ENCODE data around the gene SNAPC2.
"Not testable (repeated sequence)": the region's sequence is repeated elsewhere in the genome, so short reads cannot be mapped to it uniquely, and the experiment has no call there.

Gene SNAPC2

GRCh38 chr19:7921302-7921966, 1.3 kb downstream of the SNAPC2 start:
- DNase-seq (ENCODE audit: low spot score) (no peak), FAIRE-seq (no peak)

GRCh38 chr19:7921967-7922835, 2.1 kb downstream of the SNAPC2 start:
- no peak for FAIRE-seq

DNA sequence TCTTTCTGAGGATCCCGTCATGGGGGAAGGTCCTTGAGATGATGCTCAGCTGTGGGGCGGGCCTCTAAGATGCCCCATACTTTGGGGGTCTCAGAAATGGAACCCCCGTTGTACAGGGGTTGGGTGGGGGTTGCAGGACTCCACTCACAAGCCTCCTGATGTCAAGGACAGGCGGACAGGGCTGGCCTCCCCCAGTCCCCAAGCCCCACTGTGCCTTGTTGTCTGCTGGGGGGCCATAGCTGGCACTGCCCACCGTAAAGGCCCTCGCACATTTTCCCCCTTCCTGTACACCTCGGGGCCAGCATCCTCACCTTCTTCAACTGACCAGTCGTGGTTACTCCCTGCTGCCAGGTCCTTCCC, 2.7 kb downstream of the SNAPC2 start:
- DNase-seq (ENCODE audit: low spot score) (no peak), FAIRE-seq (no peak)

More at GRCh38 chr19:7921967-7922835, 2.1 kb downstream of the SNAPC2 start:
- DNase-seq (ENCODE audit: low spot score), result no peak

GRCh38 chr19:7923295-7924191, 3.4 kb downstream of the SNAPC2 start:
- FAIRE-seq (no peak), DNase-seq (ENCODE audit: low spot score) (no peak)

DNA sequence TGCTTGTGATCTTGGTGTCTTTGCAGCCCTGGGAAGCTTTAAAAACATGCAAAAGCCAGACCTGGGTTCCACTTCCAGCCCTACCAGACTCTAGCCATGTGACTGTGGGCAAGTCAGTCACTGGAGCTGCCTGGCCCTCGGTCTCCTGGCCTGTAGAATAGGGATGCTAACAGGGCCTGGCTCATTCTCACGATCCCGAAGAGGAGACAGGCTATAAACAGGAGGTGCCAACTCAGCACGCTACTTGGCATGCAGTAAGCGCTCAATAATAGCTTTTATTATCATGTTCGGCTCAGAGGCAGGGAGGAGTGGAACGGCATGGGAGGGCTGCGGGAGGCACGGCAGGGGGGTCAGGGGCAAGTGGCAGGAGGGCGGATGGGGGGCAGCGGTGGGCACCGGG, 4.1 kb downstream of the SNAPC2 start:
- no peak for FAIRE-seq
- DNase-seq (ENCODE audit: low spot score), result no peak

DNA sequence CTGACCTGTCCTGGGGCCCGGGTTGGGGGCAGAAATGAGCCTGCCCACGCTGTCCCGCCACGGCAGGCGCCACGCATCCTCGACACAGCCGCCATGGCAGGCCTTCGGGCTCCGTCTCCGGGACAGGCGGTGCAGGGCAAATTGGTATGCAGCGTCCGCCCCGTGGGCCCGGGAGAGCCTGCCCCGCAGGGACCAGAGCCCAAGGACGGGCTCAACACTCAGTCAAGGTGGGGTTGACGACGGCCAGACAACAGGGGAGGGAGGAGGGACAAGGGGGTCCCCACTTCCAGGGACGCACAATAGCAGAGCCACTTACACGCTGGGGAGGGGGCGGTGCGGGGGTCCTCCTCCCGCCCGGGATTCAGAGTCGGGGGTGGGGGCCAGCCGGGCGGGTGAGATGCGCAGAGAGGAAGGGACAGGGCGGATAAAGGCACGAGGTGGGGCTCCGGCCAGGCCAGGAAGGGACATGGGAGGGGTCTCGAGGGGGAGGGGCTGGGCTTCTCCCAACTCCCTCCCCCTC, 4.6 kb downstream of the SNAPC2 start:
- FAIRE-seq, result no peak
- no peak for DNase-seq (ENCODE audit: low spot score)

DNA sequence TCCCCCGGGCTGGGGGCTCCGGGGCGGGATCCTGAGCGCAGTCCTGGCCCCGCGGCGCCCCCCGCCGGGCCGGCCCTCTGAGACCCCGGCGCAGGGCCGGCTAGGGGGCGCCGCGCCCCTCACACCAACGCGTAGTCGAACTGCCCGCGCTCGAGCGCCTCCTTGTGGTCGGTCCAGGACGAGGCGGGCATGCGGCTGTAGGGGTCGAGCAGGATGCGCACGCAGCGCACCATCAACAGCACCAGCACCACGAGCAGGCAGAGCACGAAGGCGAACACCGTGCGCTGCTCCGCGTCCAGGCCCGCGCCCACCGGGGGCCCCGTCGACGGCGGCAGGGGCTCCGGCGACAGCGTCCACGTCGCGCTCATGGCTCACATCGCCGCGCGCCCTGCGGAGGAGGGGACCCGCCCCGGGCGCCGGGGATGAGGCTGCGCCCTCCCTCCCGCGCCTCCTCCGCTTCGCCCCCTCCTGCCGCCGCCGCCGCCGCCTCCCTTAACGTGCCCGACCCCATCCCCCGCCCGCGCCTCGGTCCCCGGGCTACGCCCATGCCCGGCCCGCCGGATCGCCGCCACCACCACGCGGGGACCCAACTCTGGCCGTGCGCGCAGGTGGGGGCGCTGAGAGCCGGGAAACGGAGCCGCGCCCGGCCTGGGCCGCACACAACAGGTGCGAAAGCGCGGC, 5.2 kb downstream of the SNAPC2 start:
- FAIRE-seq (no peak), DNase-seq (ENCODE audit: low spot score) (peak; percentile 56)

DNA sequence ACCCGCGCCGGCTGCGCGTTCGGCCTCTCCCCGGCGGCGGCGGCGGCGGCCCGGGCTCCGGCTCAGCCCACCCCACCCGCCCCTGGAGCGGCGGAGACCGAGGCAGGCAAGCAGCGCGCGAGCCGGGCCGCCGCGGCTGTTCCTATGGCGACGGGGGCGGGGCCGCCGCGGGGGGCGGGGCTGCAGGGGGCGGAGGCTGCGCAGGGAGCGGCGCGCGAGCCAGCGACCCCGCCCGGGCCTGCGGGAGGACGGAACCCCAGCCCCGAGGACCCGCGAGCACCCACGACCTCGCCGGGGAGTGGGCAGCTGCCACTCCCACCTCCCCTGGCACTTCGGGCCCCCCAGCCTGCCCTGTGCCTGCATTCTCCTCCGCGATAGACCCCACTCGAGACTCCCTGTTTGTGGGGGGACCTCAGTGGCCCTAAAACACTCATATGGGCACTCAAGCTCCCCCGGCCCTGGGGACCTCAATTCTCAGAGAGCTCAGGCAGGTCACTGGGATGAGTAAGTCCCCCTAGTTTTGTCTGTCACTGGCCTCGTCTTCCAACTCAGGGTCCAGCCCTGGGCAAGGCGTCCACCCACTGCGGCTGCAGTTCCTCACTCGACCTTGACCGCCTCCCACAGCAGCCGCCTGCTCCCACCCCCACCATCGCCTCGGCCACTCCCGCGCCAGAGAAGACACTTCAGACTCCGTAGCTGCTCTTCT, 6.0 kb downstream of the SNAPC2 start, which contains the start of gene CTXN1:
Gene CTXN1, minus strand, starts transcription at position 115 of the 706 bp plus-strand sequence. CDS start 597 bp downstream, outside the sequence.
- DNase-seq (ENCODE audit: low spot score) (peak; percentile 32), FAIRE-seq (no peak)

GRCh38 chr19:7926727-7927604, 6.8 kb downstream of the SNAPC2 start:
- no peak for FAIRE-seq
- DNase-seq (ENCODE audit: low spot score), result no peak

DNA sequence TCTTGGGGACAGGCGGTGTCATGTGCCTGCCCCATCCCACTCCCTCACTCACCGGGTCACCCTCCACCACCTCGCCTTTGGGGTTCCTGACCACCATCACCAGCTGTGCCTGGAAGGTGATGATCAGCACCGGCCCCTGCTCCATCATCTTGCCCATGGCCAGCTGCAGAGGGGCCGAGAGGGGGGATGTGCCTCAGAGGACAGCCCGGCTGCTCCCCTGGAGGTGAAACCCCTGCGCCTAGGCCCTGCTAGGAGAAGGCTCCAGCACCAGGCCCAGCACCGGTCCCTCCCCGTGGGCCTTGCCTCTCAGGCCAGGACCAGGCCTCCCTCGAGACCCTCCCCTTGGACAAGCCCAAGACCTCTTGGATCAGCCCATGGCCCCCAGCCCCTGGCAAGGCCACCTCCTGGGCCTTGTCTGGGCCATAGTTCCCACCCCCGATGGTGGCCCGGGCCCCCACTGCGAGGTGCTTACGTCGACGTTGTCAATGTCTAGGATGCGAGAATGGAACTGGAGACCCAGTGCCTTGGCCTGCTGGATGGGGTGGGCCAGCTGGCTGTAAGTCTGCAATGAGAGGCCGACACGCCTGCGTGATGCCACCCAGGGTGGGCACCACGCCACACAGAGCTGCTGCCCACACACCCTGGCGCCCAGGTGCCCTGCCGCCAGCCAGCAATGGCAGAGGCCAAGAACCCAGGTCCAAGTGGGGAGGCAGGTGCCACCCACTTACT, 7.6 kb downstream of the SNAPC2 start:
- no peak for DNase-seq (ENCODE audit: low spot score)
- FAIRE-seq, result no peak

- no peak for FAIRE-seq
- DNase-seq (ENCODE audit: low spot score), result no peak
These were observed 8.2 kb downstream of the SNAPC2 start for GRCh38 chr19:7928334-7928706.

GRCh38 chr19:7928741-7929701, 8.9 kb downstream of the SNAPC2 start:
- FAIRE-seq (peak; percentile 53), DNase-seq (ENCODE audit: low spot score) (peak; percentile 53)

DNA sequence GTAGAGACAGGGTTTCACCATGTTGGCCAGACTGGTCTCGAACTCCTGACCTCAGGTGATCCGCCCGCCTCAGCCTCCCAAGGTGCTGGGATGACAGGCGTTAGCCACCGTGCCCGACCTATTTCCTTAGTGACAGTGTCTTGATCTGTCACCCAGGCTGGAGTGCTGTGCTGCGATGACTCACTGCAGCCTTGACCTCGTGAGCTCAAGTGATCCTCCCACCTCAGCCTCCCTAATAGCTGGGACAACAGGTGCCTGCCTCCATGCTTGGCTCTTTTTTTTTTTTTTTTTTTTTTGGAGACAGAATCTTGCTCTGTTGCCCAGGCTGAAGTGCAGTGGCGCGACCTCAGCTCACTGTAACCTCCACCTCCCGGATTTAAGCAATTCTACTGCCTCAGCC, 9.9 kb downstream of the SNAPC2 start:
- not testable (repeated sequence) for FAIRE-seq
- DNase-seq (ENCODE audit: low spot score), result peak; percentile 34

DNA sequence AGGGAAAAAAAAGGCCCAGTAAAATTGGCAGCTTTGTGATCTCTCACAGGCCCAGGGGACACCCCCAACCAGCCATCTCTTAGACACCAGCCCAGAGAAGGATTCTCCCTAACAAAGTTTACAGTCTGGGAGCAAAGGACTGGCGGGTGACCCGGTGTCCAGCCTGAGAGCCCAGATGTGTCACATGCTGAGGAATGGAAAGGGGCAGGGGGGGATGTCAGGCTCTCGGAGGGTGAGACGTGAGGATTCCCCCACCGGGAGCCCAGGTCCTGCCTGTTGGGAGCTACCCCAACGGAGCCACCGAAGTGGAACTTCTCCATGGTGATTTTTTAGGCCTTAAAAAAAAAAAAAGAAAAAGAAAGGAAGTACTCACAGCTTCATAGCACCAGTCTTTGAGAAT, 10.6 kb downstream of the SNAPC2 start:
- DNase-seq (ENCODE audit: low spot score) (no peak), FAIRE-seq (no peak)

DNA sequence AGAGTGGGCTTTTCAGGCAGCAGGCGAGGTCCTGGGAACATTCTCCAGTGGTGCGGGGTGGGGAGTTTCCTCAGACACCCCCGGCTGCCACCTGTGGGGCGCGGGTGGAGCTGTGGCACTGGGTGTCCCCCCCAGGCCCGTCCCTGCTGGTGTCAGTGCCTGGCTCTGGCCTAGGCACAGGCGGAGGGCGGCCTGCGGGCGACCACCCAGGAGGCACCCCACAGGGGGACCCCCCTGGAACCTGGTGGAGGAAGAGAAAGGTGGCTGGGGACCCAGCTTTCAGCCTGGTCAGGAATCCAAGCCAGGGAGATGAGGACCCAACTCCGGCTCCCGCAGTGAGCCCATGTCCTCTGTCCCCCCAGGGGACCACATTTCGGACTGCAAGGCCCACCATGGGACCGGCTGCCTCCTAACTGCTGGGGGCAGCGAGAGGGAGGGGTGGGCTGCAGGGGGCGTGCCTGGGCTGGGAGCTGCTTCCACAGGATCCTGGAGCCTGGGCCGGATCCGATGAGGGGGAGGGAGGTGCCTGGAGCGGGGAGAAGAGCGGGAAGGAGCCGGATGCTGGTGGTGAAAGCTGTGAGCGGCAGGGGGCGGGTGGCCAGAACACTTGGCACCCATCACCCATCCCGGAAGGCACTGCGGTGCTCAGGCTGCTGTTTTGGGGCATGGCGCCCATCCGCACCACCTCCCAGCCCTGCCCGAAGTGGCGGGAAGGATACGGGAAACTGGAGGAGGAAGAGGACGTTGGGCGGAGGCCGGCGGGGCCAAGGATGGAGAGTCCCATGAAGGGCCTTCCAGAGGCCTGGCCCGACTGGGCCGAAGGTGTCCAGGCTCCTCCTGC, 11.3 kb downstream of the SNAPC2 start:
- DNase-seq (ENCODE audit: low spot score), result no peak

DNA sequence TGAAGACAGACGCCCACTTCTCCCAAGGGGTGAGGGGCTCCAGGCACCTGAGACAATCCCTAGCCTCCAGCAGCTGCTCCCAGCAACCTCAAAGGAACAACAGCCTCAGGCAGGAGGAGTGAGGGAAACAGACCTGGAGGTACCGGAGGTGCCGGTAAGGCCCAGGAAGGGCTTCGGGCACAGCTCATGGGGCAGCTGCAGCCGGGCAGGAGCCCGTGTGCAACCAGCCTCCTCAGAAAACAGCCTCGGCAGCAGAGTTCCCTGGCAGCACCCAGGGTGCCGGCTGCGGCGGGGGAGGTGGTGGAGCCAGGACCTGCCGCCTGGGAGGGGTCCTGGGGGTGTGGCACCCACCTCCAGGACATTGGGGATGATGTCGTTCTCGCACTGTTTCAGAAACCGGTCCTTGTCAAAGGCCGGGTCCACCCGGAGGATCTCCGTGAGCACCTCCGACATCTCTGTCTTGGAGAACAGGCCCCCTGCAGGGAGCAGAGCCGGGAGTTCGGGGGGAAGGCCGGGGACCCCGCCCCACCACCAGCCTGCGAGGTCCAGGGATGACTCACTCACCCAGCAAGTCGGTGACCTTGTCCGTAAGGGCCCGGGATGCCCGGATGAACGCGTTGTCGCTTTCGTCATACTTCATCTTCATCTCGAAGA, 12.3 kb downstream of the SNAPC2 start:
- FAIRE-seq, result no peak

More for the DNA sequence above, 11.3 kb downstream of the SNAPC2 start:
- FAIRE-seq, result no peak

More for the DNA sequence above, 12.3 kb downstream of the SNAPC2 start:
- no peak for DNase-seq (ENCODE audit: low spot score)
